ENCODE results near the gene TBC1D13.
"Not testable (repeated sequence)": the region's sequence is repeated elsewhere in the genome, so short reads cannot be mapped to it uniquely, and the experiment has no call there.

Gene TBC1D13

GRCh38 chr9:128787659-128788058 lies 606 bp downstream of the TBC1D13 start:
- no peak for DNase-seq

DNA sequence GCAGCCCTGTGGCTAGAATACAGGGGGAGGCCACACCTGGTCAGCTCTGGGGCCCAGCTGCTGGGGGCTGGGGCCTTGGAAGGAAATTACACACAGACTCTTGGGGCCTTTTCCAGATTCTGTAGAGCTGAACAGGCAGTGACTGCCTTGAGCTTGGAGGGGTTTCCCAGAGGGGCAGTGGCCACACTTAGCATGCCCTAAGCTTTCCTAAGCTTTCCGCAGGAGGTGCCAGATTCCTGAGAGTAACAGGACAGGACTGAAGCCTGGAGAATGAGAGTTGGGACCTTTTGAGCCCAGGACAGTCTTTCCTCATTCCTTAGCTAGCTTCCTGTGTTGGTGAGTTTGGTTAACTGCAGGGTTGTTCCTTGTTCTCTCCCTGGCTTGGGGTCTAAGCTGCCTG lies 1.4 kb downstream of the TBC1D13 start:
- DNase-seq: no peak

GRCh38 chr9:128790536-128790935 lies 3.5 kb downstream of the TBC1D13 start:
- DNase-seq: no peak

GRCh38 chr9:128792134-128792533 lies 5.1 kb downstream of the TBC1D13 start:
- DNase-seq: no peak

GRCh38 chr9:128792978-128793686 lies 6.1 kb downstream of the TBC1D13 start:
- no peak for DNase-seq

DNA sequence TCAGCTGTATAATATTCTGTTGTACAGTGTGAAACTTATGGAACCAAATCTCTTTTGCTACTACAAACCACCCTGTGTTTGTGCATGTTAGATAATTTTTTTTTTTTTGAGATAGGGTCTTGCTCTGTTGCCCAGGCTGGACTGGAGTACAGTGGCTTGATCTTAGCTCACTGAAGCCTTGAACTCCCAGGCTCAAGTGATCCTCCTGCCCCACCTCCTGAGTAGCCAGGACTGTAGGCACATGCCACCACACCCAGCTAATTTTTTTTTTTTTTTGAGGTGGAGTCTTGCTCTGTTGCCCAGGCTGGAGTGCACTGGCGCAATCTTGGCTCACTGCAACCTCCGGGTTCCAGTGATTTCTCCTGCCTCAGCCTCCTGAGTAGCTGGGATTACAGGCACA lies 7.9 kb downstream of the TBC1D13 start:
- not testable (repeated sequence) for DNase-seq

- DNase-seq: no peak
Measured at GRCh38 chr9:128798896-128799295, 11.8 kb downstream of the TBC1D13 start.

GRCh38 chr9:128800061-128800460 lies 13.0 kb downstream of the TBC1D13 start:
- DNase-seq: no peak

DNA sequence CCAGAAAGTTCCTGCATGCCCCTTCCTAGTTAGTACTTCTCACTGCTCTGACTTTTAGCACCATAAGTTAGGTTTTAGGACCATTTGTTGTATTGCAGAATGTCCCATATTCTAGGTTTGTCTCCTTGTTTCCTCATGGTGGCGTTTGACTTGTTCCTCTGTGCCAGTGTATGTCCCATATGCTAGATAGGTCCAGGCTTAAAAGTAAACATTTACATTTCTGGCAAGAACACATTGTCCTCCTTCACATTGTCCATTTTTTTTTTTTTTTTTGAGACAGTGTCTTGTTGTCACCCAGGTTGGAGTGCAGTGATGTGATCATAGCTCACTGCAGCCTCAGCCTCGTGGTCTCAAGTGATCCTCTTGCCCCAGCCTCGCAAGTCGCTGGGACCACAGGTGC lies 15.4 kb downstream of the TBC1D13 start:
- no peak for DNase-seq

DNA sequence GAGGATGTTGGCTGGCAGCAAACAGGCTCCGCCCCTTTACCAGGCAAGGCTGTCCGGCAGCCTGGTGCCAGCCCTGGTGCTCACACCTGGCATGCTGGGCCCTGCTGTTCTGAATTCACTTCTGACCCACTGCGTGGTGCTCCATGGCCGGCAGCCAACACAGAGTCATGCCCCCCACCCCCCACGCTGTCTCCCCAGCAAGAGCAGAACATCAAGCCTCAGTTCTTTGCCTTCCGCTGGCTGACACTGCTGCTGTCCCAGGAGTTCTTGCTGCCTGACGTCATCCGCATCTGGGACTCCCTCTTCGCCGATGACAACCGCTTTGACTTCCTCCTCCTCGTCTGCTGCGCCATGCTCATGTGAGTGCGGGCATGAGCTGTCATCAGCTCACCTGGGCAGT lies 18.6 kb downstream of the TBC1D13 start:
- DNase-seq: no peak

- no peak for DNase-seq
Measured at GRCh38 chr9:128807827-128808226, 20.8 kb downstream of the TBC1D13 start.

- no peak for DNase-seq
Measured at GRCh38 chr9:128808543-128808942, 21.5 kb downstream of the TBC1D13 start.

DNA sequence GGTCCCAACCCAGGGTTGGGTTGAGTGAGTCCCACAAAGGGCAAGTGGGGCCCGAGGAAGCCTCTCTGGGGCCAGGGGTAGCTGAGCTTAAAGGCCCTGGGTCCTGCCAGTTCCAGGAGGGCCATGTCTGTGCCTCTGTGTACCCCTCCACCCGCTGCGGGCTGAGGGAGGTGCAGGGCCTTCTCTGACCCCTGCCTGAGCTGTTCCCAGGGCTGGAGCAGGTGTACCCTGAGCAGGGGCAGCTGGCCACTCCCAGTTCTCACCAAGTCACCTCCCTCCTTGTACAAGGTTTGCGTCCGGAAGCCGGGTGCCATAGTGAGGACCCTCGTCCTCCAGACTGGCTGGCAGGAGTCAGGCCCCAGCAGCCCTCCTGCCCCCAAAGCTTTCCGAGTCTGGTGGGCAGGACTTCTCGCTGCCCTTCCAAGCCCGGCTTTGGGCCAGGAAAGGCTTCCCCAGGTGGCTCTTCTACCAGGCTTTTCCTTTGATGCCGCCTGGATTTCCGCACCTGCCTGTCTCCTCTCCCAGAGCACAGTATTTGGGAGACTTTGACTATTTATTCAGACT lies 22.1 kb downstream of the TBC1D13 start:
- DNase-seq: no peak

- no peak for DNase-seq
Measured at GRCh38 chr9:128809831-128810230, 22.8 kb downstream of the TBC1D13 start.

GRCh38 chr9:128810873-128811272 lies 23.8 kb downstream of the TBC1D13 start:
- no peak for DNase-seq

DNA sequence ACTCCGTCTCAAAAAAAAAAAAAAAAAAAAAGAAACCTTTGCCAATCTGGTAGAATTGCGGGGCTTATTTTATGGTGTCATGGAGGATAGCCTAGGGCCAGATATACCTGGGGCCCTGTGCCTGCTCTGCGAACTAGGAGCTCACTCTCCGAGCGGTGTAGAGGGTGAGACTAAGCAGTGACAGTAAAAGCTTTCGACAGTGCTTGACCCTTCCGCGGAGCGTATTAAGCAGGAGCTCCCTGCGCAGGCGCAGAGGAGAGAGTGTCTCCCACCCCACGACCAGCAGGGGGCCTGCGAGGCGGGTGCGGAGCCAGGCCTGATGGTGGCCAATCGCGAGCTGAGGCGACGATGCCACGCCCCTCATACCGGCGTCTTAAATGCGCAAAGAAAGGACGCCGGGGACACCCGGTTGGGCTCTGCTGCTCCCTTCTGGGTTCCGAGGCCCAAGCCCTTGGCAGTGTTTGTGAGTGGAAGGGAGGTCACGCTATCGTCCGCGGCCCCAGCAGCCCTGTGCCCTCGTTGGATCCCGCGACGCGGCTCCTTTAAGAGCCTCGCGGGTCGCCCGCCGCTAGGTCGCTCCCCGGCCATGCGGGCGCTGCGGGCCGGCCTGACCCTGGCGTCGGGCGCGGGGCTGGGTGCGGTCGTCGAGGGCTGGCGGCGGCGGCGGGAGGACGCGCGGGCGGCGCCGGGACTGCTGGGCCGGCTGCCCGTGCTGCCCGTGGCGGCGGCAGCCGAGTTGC lies 31.2 kb downstream of the TBC1D13 start, which contains the start of gene ENDOG:
ENDOG (plus strand) TSS at position 402 of the 740 bp plus-strand sequence; CDS start at position 587, 185 bp downstream.
- DNase-seq: peak; percentile 97

DNA sequence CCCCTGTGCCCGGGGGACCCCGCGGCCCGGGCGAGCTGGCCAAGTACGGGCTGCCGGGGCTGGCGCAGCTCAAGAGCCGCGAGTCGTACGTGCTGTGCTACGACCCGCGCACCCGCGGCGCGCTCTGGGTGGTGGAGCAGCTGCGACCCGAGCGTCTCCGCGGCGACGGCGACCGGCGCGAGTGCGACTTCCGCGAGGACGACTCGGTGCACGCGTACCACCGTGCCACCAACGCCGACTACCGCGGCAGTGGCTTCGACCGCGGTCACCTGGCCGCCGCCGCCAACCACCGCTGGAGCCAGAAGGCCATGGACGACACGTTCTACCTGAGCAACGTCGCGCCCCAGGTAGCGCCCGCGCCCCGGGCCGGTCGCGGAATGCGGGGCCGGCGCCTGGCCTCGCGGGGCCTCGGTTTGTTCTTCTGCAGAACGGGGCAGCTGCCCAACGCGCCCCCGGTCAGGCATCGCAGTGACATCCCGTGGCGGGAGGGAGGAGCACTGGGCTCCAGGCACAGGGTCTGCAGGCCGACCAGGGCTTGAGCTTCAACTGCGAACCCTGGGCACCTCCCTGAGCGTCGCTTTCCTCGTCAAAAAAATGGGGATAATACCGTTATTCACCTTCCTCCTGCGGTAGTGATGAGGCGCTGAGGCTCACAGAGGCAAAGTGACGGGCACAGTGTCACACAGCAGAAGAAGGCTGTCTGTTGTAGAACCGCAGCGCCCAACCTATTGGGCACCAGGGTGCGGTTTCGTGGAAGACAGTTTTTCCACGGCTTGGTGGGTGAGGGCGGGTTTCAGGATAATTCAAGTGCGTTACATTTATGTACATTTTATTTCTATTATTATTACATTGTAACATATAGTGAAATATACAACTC lies 32.0 kb downstream of the TBC1D13 start:
- DNase-seq: peak; percentile 38

- no peak for DNase-seq
Measured at GRCh38 chr9:128819716-128820664, 32.9 kb downstream of the TBC1D13 start.

GRCh38 chr9:128820665-128821583 lies 33.9 kb downstream of the TBC1D13 start:
- no peak for DNase-seq

GRCh38 chr9:128821584-128822406 lies 34.7 kb downstream of the TBC1D13 start:
- DNase-seq: no peak
